HepG2 (cell line): ENCODE results near the gene FAM110A. TPM values are rescaled to one million over a fixed set of nuclear protein-coding genes. Genes with fewer than 3 reads are reported as not detected.

Experiments used
- ADNP ChIP-seq: sonication (generic); formaldehyde crosslinking; IDR thresholded peaks from 2 replicates; pipeline ENCODE4 v1.4.0; 2020; ENCODE audit warnings: missing genetic modification reagents
- CEBPB ChIP-seq: IDR thresholded peaks from 2 replicates; pipeline ENCODE4 v1.6.1; 2011; ENCODE audit warnings: low read depth, low read length, improper control_type of control experiment, borderline replicate concordance
- CENPX ChIP-seq: sonication (generic); formaldehyde crosslinking; IDR thresholded peaks from 2 replicates; pipeline ENCODE4 v1.9.0; 2021; ENCODE audit warnings: mild to moderate bottlenecking, missing genetic modification reagents, moderate library complexity
- CHD4 ChIP-seq: fragments of 200-600 bp; sonication (generic); IDR thresholded peaks from 2 replicates; pipeline ENCODE4 v1.7.0; 2017; ENCODE audit warnings: mild to moderate bottlenecking, low read length, borderline replicate concordance
- GABPB1 ChIP-seq: IDR thresholded peaks from 2 replicates; pipeline ENCODE4 v1.6.1; 2016; ENCODE audit warnings: mild to moderate bottlenecking, missing genetic modification reagents, moderate library complexity, missing compliant biosample characterization
- HES4 ChIP-seq: sonication (generic); formaldehyde crosslinking; IDR thresholded peaks from 2 replicates; pipeline ENCODE4 v1.9.0; 2021; ENCODE audit warnings: mild to moderate bottlenecking, missing genetic modification reagents, borderline replicate concordance
- KIAA2018 ChIP-seq: sonication (generic); formaldehyde crosslinking; IDR thresholded peaks from 2 replicates; pipeline ENCODE4 v1.5.0; 2020; ENCODE audit warnings: mild to moderate bottlenecking, missing genetic modification reagents, borderline replicate concordance
- SAP130 ChIP-seq: IDR thresholded peaks from 2 replicates; pipeline ENCODE4 v1.6.1; 2016; ENCODE audit warnings: low read depth
- SMAD3 ChIP-seq: sonication (generic); formaldehyde crosslinking; IDR thresholded peaks from 2 replicates; pipeline ENCODE4 v1.4.0; 2020; ENCODE audit warnings: missing genetic modification reagents
- TFAP4 ChIP-seq: sonication (generic); IDR thresholded peaks from 2 replicates; pipeline ENCODE4 v1.6.1; 2016; ENCODE audit warnings: low read depth, borderline replicate concordance
- TP53 ChIP-seq: sonication (generic); formaldehyde crosslinking; conservative IDR thresholded peaks from 2 replicates; pipeline ENCODE4 v1.4.0; 2020; ENCODE audit warnings: missing genetic modification reagents
- ZMYM3 ChIP-seq: sonication (generic); formaldehyde crosslinking; IDR thresholded peaks from 2 replicates; pipeline ENCODE4 v1.5.1; 2020; ENCODE audit warnings: mild to moderate bottlenecking, missing genetic modification reagents
- ZNF30 ChIP-seq: sonication (generic); formaldehyde crosslinking; IDR thresholded peaks from 2 replicates; pipeline ENCODE4 v1.5.0; 2020; ENCODE audit warnings: mild to moderate bottlenecking, missing genetic modification reagents
- ZNF432 ChIP-seq: sonication (generic); formaldehyde crosslinking; IDR thresholded peaks from 2 replicates; pipeline ENCODE4 v1.5.0; 2020; ENCODE audit warnings: missing genetic modification reagents, mild to moderate bottlenecking, borderline replicate concordance
- ZNF441 ChIP-seq: sonication (generic); formaldehyde crosslinking; IDR thresholded peaks from 2 replicates; pipeline ENCODE4 v1.7.0; 2021; ENCODE audit warnings: missing genetic modification reagents, borderline replicate concordance
- ZNF510 ChIP-seq: sonication (generic); formaldehyde crosslinking; IDR thresholded peaks from 2 replicates; pipeline ENCODE4 v1.4.0; 2020; ENCODE audit warnings: low read depth, mild to moderate bottlenecking, missing genetic modification reagents
- ZNF512 ChIP-seq: sonication (generic); formaldehyde crosslinking; IDR thresholded peaks from 2 replicates; pipeline ENCODE4 v1.4.0; 2020; ENCODE audit warnings: mild to moderate bottlenecking, missing genetic modification reagents
- ZNF563 ChIP-seq: sonication (generic); formaldehyde crosslinking; IDR thresholded peaks from 2 replicates; pipeline ENCODE4 v1.8.0; 2022; ENCODE audit warnings: mild to moderate bottlenecking, moderate library complexity, missing genetic modification reagents
- ZNF616 ChIP-seq: sonication (generic); formaldehyde crosslinking; IDR thresholded peaks from 2 replicates; pipeline ENCODE4 v1.5.0; 2020; ENCODE audit warnings: low read depth, mild to moderate bottlenecking, missing genetic modification reagents
- ZNF891 ChIP-seq: sonication (generic); formaldehyde crosslinking; IDR thresholded peaks from 2 replicates; pipeline ENCODE4 v1.5.0; 2020; ENCODE audit warnings: mild to moderate bottlenecking, missing genetic modification reagents
- polyA plus RNA-seq, 8 experiments: library from polyadenylated mRNA; depleted of rRNA in 3 of 8; stranded (reverse) in 7 of 8; unstranded in 1 of 8; fragments of >200 nt; fragmentation: Illumina TruSeq in 4 of 8; extraction: Trizol in 4 of 8; gene quantifications; 2 replicates each; pipeline versions ENCODE4 v1.2.1 to v1.2.3, GENCODE V29; 2011 to 2016; ENCODE audit warnings: low read depth in 4 of 8, missing spikeins in 1 of 8, mixed read lengths in 1 of 8; ENCODE audit not compliant: insufficient read depth in 1 of 8
- total RNA-seq, 5 experiments: library from RNA; depleted of rRNA; stranded (reverse); fragments of >200 nt; fragmentation: Illumina TruSeq; extraction: Trizol; gene quantifications; 2 replicates each; pipeline ENCODE4 v1.2.3, GENCODE V29; 2016; ENCODE audit warnings: low read depth in 1 of 5

FAM110A gene
- total and polyA plus RNA-seq, 2 of the 13 experiments (the other 11 are each of a cell fraction or from before 2014, with no cell fraction given): 1.9 TPM

GRCh38 chr20:840858-841567, 7.5 kb downstream of the FAM110A start (continued):
- TF ChIP-seq ZNF432 (CRISPR knock-in tag): no peak
- TF ChIP-seq SAP130: peak; percentile 71
- peak; percentile 79 for TF ChIP-seq ZMYM3 (CRISPR knock-in tag)
- peak; percentile 52; the same call in 1 of the 2 replicates for TF ChIP-seq TFAP4
- 0 out of 2 replicates have a peak, but pooled peaks have one; percentile 38 for TF ChIP-seq ZNF441 (CRISPR knock-in tag)
- TF ChIP-seq SMAD3 (CRISPR knock-in tag): no peak
- peak; percentile 93 for TF ChIP-seq ADNP
- TF ChIP-seq HES4 (CRISPR knock-in tag): peak; percentile 90; the same call in 1 of the 2 replicates
- no peak for TF ChIP-seq TP53 (CRISPR knock-in tag)
- no peak for TF ChIP-seq ZNF510 (CRISPR knock-in tag)
- 0 out of 2 replicates have a peak, but pooled peaks have one; percentile 38 for TF ChIP-seq CHD4
- TF ChIP-seq CENPX: no peak
- peak; percentile 96 for TF ChIP-seq CEBPB
- no peak for TF ChIP-seq KIAA2018 (CRISPR knock-in tag)
- peak; percentile 93 for TF ChIP-seq GABPB1 (CRISPR knock-in tag)
- no peak for TF ChIP-seq ZNF512 (CRISPR knock-in tag)
- no peak for TF ChIP-seq ZNF891
- peak; percentile 77; the same call in 1 of the 2 replicates for TF ChIP-seq ZNF563 (CRISPR knock-in tag)
- TF ChIP-seq ZNF616: 0 out of 2 replicates have a peak, but pooled peaks have one; percentile 71
- no peak for TF ChIP-seq ZNF30 (CRISPR knock-in tag)
